Posterior cingulate gyrus (tissue), 11 donors: ENCODE data around the gene UNKL.
"Not testable (repeated sequence)": the region's sequence is repeated elsewhere in the genome, so short reads cannot be mapped to it uniquely, and the experiment has no call there.

Experiments
- DNase-seq, 10 donors: peaks; one replicate each; pipeline versions ENCODE4 v3.0.0 to v3.0.0-alpha.2; 2020 to 2021; ENCODE audit warnings: mixed read lengths in 3 of 10
- intact Hi-C: fragments of 100-400 bp; cut with DNase I; formaldehyde crosslinking; loops from one replicate; pipeline ENCODE4 v1.15.1; 2023

Gene UNKL

DNA sequence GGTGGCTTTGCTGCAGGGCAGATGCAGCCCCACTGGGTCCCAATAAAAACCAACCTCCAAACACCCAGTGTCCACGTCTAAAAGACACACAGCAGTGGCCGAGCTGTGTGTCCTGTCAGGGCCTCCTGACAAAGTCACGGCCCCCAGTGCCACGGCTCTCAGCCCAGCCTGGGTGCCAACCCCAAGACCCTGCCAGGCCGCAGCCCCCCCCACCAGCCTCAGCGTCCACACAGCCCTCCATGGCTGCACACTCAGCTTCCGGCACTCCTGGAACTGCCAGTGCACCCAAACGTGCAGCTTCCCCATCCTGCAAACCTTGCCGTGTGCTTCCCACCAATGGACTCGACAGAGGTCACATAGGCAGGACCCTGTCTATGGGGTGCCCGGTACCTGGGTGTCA, 33.5 kb upstream of the UNKL start:
- DNase-seq: no peak
- intact Hi-C loops: no loop called here

DNA sequence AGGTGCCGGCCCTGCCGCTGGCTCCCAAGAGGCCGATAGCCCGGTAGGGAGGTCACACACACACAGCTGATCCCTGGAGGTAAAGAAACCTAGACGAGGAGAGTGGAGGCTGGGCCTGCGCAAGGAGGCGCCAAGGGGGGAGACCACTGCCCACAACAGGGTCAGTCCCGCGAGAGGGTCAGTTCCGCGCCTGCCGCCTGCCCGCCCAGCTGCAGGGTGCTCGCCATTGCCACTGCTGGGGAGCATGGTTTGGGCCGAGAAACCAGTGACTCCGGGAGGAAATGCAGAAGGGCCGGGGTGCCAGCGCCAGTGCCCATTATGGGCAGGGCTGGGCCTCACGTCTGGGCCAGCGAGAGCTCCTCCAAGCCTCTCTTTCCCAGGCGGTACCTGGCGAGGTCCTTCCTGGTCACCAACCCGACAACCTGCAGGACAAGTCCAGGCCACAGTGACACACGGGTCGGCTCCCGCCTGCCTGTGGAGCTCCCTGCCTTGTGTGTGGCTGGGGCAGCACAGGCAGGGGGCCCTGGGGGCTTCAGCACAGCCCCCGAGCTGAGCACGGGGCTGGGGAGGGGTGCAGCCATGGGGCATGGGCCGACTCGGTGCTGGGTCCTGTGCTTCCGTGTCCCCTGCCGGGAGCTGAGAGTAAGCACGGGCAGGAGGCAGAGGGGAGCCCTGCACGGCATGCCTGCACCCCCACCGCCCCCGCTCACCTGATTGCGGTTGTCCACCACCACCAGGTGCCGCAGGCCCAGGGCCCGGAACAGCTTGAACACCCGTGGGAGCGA, 32.0 kb upstream of the UNKL start:
- DNase-seq: no peak
- intact Hi-C loops: no loop called here

DNA sequence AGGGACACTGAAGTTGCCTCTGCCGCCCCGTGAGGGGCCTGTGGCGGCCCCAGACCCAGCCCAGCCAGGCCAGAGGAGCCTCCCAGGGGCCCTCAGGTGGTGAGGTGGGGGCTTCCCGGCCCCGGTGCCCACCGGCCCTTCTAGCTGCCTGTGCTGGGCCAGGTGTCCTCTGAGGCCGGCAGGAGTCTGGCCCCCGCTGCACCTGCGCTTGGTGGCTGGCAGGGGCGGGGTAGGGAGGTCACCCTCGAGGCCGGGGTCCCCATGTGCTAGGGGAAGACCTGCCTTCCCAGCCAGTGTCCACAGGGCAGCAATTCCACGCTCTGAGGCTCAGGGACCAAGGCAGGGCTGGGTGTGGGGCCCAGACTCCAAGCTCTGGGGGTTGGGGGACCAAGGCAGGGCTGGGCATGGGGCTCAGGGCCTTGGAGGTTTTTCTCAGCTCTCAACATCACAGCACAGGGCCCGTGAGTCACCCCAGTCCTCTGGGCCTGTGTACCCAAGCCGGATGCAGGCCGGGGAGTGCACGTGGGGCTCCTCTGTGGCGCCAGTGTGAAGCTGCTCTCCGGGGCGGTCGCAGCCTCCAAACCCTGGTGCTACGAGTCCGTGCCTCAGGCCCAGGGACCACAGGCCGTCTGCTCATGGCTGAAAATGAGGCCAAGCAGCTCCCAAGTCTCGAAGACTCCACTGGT, 31.2 kb upstream of the UNKL start:
- intact Hi-C loops: no loop called here

DNA sequence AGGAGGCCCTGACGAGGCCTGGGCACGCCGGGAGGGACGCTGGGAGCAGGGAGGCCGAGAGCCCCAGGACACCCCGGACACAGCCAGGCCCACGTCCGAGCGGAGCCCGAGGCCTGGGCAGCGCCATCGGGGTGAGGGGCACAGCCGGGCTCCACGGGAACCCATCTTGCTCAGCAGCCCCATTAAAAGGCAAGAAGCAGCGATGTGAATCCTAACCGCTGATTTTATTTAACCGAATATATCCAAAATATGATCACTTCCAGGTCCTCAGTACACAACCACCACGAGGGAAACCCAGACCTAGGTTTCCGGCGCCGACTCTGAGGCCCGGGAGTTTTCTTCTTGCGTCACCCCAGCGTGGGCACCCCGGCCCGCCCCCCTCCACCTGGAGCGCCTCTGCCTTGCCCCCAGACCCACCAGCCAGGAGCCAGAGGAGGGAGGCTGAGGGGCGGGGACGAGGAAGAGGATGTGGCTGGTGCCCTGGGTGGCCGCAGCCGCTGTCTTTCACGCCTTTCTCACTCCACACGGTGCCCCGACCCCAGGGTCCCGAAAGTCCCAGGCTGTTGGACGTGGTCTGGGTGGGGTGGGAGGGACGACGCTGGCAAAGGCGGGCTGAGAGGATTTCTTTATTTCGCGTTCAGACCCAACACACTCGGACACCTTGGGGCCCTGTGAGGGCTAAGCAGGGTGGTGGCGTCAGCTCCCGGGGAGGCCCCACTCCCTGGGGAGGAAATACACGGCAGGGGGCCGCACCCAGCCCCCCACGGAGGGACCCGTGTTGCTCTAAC, 30.4 kb upstream of the UNKL start:
- no peak for DNase-seq
- intact Hi-C loops: no loop called here

More for the DNA sequence above, 31.2 kb upstream of the UNKL start:
- DNase-seq: no peak

DNA sequence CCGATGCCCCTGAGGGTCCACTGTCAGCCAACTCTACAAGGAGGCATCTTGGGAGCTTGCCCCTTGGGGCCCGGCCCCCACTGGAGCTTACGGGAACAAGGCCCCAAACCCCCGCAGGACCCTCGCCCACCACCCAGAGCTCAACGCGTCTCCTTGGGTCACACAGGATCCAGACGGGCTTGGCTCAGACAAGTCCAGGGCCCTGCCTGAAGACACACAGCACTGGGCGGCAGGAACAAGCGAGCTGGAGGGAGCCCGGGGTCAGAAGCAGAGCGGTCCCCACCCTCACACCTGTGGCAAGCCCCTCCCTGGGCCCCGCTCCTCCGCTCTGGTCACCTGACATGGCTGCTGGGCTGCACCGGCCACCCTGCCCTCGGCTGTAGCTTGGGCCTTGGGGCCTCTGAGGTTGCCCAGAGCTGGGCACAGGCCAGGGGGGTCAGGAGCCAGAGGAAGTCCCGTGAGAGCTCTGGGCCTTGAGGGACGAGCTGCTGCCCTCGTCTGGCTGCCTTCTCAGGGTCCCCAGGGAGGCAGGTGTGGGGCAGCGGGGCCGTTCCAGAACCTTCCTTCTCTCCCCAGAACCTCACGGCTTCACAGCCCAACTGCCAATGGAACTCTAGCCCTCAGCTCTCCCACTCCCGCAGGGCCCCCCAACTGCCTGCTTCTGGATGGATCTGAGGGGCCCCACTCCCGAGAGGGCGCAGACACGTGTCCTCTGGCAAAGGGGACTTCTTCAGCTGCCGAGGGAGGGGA, 29.7 kb upstream of the UNKL start, which contains the start of gene CCDC154:
Gene CCDC154 (minus strand): TSS at position 577 of the 750 bp plus-strand sequence. CDS start 234 bp downstream, at position 343.
- intact Hi-C loops: no loop called here
- no peak for DNase-seq

DNA sequence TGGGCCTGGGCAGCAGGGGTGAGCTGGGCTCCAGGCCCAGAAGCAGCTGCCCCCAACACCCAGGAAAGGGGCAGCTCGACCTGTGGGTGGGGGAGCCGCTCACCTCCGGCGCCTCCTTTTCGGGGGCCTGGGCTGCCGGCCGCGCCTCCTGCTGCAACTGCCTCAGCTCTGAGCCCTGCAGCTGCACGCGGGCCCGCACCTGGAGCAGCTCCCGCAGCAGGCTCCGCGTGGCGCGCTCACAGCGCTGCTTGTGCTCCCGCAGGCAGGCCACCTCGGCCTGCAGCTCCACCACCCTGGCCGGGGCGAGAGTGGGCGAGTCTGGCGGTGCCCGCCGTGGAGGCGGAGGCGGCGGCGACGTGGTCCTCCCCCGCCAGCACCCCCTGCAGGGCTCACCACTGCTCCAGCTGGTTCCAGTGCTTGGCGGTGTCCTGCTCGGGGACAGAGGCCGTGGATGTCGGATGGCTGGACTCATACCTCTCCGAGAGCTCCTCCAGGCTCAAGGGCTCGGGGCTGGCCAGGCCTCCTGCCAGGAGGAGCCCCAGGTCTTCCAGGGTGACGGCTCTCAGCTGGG, 29.0 kb upstream of the UNKL start:
- intact Hi-C loops: no loop called here
- DNase-seq: no peak

DNA sequence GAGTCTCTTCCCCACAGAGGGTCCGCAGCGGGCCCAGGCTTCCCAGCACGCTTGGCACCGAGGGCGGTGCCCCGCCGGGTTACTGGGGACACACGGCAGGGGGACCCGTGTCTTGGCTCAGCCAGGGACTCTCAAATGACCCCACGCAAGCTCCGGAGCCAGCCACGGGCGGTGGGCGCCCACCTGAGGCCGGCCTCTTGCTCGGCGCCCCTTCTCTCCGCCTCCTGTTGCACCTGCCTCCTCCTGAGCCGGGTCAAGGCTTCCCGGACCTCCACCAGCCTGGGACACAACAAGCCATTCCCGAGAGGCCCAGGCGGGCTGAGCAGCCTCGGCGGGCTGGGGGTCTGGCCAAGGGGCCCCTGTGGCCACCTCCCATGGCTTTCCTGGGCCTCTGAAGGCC, 28.2 kb upstream of the UNKL start:
- intact Hi-C loops: no loop called here
- DNase-seq: no peak

DNA sequence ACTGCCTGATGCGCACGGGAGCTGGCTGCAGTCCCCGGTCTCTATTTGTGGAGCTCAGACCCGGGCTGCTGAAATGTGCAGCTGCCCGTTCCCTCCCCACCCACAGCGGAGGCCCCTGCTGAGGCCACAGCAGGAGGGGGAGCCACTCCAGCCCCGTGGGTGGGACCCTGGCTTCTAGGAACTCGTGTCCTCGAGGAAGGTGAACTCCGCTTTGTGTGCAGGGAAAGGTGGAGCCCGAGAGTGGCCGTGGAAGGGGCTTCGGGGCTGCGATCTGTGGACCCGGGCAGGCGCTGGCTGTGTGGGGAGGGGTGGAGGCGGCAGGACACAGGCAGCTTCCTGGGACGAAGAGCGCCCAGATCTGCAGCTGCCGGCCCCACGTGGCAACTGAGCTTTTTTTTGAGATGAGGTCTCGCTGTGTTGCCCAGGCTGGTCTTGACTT, 26.9 kb upstream of the UNKL start:
- intact Hi-C loops: no loop called here
- DNase-seq: no peak

DNA sequence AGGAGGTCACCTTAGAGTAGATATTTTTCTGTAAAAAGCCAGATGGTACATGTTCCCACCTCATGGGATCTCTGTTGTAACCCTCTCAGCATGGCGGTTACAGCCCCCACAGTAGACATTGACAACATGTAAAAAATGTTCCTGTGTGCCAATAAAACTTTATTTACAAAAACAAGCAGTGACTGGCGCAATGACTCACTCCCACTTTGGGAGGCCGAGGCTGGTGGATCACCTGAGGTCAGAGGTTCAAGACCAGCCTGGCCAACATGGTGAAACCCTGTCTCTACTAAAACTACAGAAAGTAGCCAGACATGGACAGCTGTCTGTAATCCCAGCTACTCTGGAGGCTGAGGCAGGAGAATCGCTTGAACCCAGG, 25.2 kb upstream of the UNKL start:
- intact Hi-C loops, DNase-seq: not testable (repeated sequence)

DNA sequence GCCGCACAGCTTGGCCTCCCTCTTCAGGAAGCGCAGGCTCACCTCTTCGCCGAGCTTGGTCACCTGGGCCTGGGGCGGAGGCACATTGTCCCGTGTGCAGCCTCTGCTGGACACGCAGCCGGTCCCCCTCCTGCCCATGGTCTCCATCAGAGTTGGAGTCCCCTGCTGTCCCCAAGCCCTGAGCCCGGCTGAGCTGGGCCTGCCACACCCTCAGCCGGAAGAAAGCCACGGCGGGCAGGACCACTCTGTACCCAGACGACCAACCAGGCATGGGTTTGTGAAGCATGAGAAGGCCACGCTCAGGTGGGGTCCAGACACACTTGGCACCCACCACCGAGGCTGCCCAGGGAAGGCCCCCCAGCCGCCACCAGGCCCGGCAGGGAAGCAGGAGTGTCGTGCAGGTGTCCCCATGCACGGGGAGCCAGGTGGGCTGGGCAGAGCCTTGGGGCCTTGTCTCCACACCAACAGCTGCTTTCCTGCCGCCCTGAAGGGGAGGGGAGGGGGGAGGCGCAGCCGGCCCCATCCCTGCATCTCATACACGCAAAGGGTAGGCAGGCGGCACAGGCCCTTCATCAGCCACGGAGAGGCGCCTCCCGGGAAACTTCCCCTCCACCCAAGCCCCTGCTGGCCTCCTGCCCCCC, 24.7 kb upstream of the UNKL start:
- no peak for DNase-seq
- intact Hi-C loops: no loop called here

DNA sequence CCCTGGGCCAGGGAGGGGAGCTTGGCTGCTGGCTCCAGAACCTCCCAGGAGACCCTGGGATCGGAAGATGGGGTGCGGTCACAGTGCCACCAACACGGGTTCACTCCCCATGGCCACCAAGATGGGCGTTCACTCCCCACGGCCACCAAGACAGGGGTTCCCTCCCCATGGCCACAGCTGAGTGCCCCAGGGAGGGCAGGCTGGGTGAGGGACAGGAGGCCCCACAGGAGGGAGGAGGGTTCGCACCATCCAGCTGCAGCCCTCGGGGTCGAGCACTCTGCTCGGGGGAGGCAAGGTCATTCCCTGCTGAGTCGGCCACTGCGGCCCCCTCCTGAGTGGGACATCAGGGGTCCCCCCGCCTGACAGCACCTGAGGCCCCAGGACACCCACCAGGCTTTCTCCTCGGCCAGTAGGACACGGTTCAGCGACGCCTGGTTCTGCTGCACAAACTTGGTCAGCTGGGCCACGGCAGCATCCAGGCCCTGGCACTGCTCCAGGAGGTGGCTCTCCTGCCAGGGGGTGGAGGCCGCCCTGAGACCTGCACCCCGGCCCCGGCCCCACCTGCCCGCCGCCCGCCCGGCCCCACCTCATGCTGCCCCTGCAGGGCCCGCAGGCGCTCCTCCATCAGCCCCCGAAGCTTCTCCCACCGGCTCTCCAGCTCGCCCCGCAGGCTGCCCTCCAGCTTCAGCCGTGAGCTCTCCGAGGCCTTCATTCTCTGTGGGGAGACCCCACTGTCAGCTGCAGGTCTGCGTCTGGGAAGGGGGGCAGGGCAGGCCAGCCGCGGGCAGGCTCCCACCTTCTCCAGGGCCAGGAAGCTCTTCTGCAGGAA, 23.9 kb upstream of the UNKL start:
- intact Hi-C loops: no loop called here
- DNase-seq: no peak

DNA sequence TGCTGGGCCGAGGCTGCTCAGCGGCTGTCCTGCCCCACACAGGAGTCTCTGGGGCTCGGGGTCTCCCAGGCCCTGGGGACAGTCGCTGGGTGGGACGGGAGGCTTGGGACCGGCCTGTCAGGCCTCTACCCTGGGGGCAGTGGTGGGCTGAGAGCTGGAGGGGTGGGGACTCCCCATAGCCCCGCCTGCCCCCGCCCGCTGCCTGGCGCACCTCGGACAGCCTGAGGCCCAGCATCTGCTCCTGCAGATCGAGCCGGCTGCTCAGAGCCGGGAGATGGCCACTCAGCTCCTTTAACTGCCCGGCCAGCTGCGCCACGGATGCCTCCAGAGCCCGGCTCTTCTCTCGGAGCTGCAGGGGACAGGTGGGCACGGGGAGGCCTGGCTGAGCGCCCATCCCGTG, 23.1 kb upstream of the UNKL start:
- intact Hi-C loops: no loop called here

DNA sequence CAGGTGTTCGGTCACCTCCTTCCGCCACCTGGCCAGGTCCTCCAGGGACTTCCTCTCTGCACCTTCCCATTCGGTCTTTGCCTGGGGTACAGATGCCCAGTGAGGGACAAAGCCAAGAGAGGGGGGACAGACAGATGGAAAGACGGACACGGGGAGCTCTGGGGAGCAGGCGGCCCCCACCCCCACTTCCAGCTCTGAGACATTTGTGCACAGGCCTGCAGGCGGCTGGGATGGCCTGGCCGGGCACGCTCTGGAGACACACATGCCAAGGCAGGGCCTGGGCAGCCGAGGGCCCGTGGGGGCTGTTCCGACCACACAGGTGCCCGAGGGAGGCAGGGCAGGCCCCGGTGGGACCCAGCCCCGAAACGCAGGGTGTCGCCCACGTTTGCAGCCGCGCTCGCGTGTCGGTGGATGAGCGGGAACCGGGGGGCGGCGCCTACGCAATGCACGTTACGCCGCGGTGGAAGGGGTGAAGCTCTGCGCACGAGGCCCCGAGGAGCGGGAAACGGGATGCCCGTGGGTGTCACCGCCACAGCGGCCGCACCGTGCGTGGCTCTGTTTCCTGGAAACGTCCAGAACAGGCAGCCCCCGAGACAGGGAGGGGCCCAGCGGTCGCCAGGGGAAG, 22.3 kb upstream of the UNKL start:
- DNase-seq: no peak
- intact Hi-C loops: no loop called here

More for the DNA sequence above, 23.1 kb upstream of the UNKL start:
- no peak for DNase-seq

DNA sequence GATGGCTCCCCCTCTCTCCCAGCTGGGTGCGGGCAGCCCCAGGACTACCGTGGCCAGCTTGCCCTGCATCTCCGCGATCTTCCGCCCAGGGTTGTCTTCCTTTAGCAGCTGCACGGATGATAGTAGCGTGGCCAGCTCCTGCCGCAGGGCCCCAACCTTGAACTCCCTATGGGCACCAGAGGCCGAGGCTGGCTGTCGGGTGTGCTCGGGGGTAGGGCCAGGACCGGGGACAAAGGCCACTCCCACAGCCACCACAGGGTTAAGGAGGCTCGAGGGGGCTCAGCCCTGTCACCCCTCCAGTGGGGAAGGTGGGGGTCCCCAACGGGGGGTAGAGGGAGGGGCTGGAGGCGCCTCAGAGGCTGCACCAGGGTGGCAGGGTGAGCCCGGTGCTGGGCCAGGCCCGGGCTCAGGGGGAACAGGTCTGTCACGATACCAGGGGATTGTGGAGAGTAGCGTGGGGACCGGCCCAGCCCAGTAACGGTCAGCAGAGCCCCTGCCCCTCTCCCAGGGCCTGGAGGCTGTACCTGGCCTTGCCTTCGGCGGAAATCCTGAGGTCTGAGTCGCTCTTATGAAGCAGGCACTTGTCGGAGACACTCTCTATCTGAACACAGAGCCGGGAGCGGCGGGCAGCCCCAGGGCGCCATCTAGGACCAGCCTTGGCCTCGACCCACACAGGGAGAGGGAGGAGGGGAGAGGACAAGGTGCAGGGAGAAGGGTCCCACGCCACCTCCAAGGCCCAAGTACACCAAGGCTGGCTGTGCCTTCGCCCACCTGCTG, 21.6 kb upstream of the UNKL start:
- intact Hi-C loops: no loop called here
- DNase-seq: no peak

DNA sequence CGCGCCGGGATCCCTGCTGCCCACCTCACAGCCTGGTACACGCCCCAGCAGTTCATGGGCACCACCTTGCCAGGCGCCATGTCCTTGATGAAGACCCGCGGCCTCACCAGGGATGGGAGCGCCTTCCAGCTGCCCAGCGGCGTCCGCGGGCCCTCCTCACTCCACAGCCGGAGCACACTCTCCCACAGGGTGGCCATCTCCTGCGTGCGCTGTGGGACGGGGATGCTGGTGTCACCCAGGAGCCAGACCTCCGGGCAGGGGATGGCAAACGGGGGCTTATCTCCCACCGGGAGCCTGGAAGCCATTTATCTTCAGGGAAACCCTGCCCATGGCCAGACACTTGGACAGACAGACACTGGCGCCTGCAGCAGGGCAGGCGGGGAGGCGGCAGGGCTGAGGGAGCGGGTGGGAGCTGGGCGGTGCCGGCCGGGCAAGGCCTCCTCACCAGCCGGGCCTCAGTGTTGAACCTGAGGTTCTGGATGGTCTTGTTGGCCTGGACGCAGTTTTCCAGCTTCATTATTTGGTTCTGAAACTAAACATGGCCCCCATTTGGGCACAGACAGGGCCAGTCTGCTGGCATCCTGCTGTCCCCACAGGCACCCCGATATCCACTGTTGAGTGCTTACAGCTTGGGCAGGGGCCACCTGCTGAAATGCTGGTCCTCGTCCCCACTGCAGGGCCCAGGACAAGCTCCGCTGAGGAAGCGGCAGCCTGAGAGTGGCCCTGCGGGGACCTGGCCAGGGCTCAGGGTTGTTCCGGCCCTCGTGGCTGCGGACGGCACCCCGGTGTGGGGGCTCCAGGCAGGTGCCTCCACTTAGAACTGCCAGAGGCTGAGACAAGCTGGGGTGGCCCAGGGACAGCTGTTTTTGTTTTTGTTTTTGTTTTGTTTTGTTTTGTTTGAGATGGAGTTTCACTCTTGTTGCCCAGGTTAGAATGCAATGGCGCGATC, 20.4 kb upstream of the UNKL start:
- DNase-seq: no peak
- intact Hi-C loops: no loop called here

DNA sequence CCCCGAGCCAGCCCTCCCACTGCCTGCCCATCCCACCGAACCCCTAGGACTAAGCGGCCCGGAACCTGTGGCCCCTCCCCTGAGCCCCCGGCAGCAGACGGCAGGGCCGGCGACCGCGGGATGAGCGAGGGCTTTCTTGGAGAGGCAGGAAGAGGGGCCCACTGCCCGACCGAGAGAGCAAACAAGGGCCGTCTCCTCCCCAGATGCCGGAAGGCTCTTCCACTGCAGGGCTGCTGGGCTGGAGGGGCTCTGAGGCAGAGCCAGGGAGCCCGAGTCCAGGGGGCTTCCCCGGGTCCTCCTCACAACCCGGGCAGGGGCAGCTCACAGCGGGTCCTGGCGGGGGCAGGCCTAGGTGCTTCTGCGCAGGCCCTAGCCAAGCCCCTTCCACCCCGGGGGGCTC, 19.3 kb upstream of the UNKL start:
- DNase-seq: no peak

DNA sequence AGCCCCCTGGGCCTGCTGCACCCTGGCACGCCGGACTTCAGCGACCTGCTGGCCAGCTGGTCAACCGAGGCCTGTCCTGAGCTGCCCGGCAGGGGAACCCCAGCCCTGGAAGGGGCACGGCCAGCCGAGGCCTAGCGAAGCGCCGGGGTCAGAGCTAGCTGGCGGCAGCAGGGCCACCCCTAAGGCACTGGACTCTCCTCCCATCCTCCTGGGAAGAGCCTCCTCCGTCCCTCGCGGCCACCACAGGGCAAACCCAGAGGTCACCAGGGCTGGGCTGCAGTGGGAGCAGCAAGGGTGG, 18.7 kb upstream of the UNKL start:
- intact Hi-C loops: no loop called here

More for the DNA sequence above, 19.3 kb upstream of the UNKL start:
- intact Hi-C loops: no loop called here

More for the DNA sequence above, 18.7 kb upstream of the UNKL start:
- DNase-seq: no peak
